ENCODE results near the gene OMG.
"Not testable (repeated sequence)": the region's sequence is repeated elsewhere in the genome, so short reads cannot be mapped to it uniquely, and the experiment has no call there.

OMG gene

GRCh38 chr17:31297090-31297489 lies at the start of gene OMG:
TSS of gene OMG (minus strand) at chr17:31297239. CDS start at chr17:31296331, 908 bp downstream.
- no peak for FAIRE-seq

GRCh38 chr17:31345191-31345747 lies 48.2 kb upstream of the OMG start:
- FAIRE-seq, result not testable (repeated sequence)

GRCh38 chr17:31339906-31340661 lies 43.0 kb upstream of the OMG start:
- no peak for FAIRE-seq

GRCh38 chr17:31329221-31329620 lies 32.2 kb upstream of the OMG start:
- FAIRE-seq, result no peak

- FAIRE-seq, result peak; percentile 16
Measured at GRCh38 chr17:31328160-31328535, 31.1 kb upstream of the OMG start.

- no peak for FAIRE-seq
Measured at GRCh38 chr17:31327534-31328159, 30.6 kb upstream of the OMG start.

- peak; percentile 48 for FAIRE-seq
Measured at GRCh38 chr17:31323551-31323950, 26.5 kb upstream of the OMG start.

- no peak for FAIRE-seq
Measured at GRCh38 chr17:31321966-31322365, 24.9 kb upstream of the OMG start.

- FAIRE-seq, result no peak
Measured at GRCh38 chr17:31321481-31321880, 24.4 kb upstream of the OMG start, which contains the start of gene EVI2A. TSS of gene EVI2A (minus strand) at chr17:31321622. CDS start at chr17:31319013, 2,609 bp downstream.

- FAIRE-seq, result no peak
Measured at GRCh38 chr17:31320791-31321190, 23.8 kb upstream of the OMG start.

- no peak for FAIRE-seq
Measured at GRCh38 chr17:31320241-31320640, 23.2 kb upstream of the OMG start.

GRCh38 chr17:31318851-31319661 lies 22.0 kb upstream of the OMG start:
- no peak for FAIRE-seq

GRCh38 chr17:31318298-31318801 lies 21.3 kb upstream of the OMG start:
- no peak for FAIRE-seq

GRCh38 chr17:31314782-31315100 lies 17.7 kb upstream of the OMG start:
- no peak for FAIRE-seq

GRCh38 chr17:31313982-31314781 lies 17.1 kb upstream of the OMG start, which contains the start of gene EVI2B:
TSS of gene EVI2B (minus strand) at chr17:31314054. CDS start at chr17:31305609, 8,445 bp downstream.
- no peak for FAIRE-seq

- FAIRE-seq, result not testable (repeated sequence)
Measured at GRCh38 chr17:31312223-31312622, 15.2 kb upstream of the OMG start.

- FAIRE-seq, result no peak
Measured at GRCh38 chr17:31311526-31311925, 14.5 kb upstream of the OMG start.

GRCh38 chr17:31310886-31311285 lies 13.8 kb upstream of the OMG start:
- no peak for FAIRE-seq

GRCh38 chr17:31310260-31310659 lies 13.2 kb upstream of the OMG start:
- no peak for FAIRE-seq

GRCh38 chr17:31309556-31309955 lies 12.5 kb upstream of the OMG start:
- FAIRE-seq, result no peak

GRCh38 chr17:31308372-31309334 lies 11.6 kb upstream of the OMG start:
- FAIRE-seq, result no peak

Data from A204.1 (cell line).